HCT116 (cell line): Measurements from ENCODE around the gene TANC1. TPM values are rescaled to one million over a fixed set of nuclear protein-coding genes. Genes with fewer than 3 reads are reported as not detected.

Experiments
- ATAC-seq: fragments of 200-7000 bp; cut with Tn5 transposase; 2 replicates; pipeline ENCODE4 v1.9.1; 2020; ENCODE audit warnings: mild to moderate bottlenecking, moderate library complexity
- BruUV-seq: library from RNA; stranded (reverse); fragments of 400-500 nt; replicated peaks from 2 replicates; lab custom pipeline; 2021; lab: Mats Ljungman, UMichigan
- CTCF ChIA-PET: fragments of 300-600 bp; sonication (Branson Sonifier 250); formaldehyde crosslinking; loops from one replicate; lab custom pipeline; 2021; ENCODE audit warnings: antibody characterized with exemption; lab: Charles Lee
- POLR2A ChIA-PET: fragments of 300-600, 350-600 bp; sonication (Branson Sonifier 250); formaldehyde crosslinking; loops from one replicate; lab custom pipeline; 2021; ENCODE audit warnings: antibody characterized with exemption; lab: Charles Lee
- RAD21 ChIA-PET, 2 experiments: fragments of 300-600 bp; sonication (Branson Sonifier 250); formaldehyde crosslinking; loops; one replicate each; lab custom pipeline; 2023; ENCODE audit warnings: low total read pairs in 2 of 2; ENCODE audit not compliant: uncharacterized antibody in 2 of 2, unreplicated experiment in 2 of 2, low non-redundant PET in 1 of 2; lab: Charles Lee
- DNase-seq: peaks from one replicate; pipeline ENCODE4 v3.0.0-alpha.2; 2010; ENCODE audit warnings: low read depth, low spot score
- H2AFZ ChIP-seq: fragments of 200-600 bp; shearing (Covaris generic), sonication (generic); 2 replicates; pipeline ENCODE4 v1.6.1; 2017; ENCODE audit warnings: low read depth, mixed run types, mixed read lengths, antibody characterized with exemption, low read length; ENCODE audit not compliant: poor library complexity, severe bottlenecking
- H3K27ac ChIP-seq: 2 replicates; pipeline ENCODE4 v1.5.1; 2012; ENCODE audit warnings: low read depth, low read length
- H3K27me3 ChIP-seq: fragments of 200-600 bp; sonication (generic); 2 replicates; pipeline ENCODE4 v1.6.1; 2016; ENCODE audit warnings: mixed run types, low read length, mixed read lengths; ENCODE audit not compliant: insufficient read depth
- H3K36me3 ChIP-seq, 2 experiments: fragments of 200-500 bp in 1 of 2; fragments of 200-600 bp in 1 of 2; sonication (Bioruptor generic) in 1 of 2; sonication (generic) in 1 of 2; 2 replicates each; pipeline versions ENCODE4 v1.5.1 to v1.6.1; 2014 to 2016; ENCODE audit warnings: low read length in 2 of 2, inconsistent platforms in 1 of 2, mixed read lengths in 1 of 2, mixed run types in 1 of 2; ENCODE audit not compliant: insufficient read depth in 2 of 2, control insufficient read depth in 1 of 2
- H3K4me1 ChIP-seq, 2 experiments: fragments of 200-600 bp in 1 of 2; sonication (generic) in 1 of 2; 2 replicates each; pipeline versions ENCODE4 v1.5.1 to v1.6.1; 2012 to 2017; ENCODE audit warnings: low read length in 2 of 2, inconsistent platforms in 1 of 2, mild to moderate bottlenecking in 1 of 2, mixed read lengths in 1 of 2, mixed run types in 1 of 2, moderate library complexity in 1 of 2; ENCODE audit not compliant: insufficient read depth in 2 of 2, control insufficient read depth in 1 of 2
- H3K4me2 ChIP-seq: fragments of 200-600 bp; sonication (generic); 2 replicates; pipeline ENCODE4 v1.6.1; 2017; ENCODE audit warnings: mixed run types, low read length, mixed read lengths
- H3K4me3 ChIP-seq, 2 experiments: fragments of 200-600 bp in 1 of 2; sonication (generic) in 1 of 2; replicated peaks in 1 of 2; 2 replicates each; pipeline ENCODE4 v1.5.1; 2011 to 2016; ENCODE audit warnings: low read length in 2 of 2, control low read depth in 1 of 2, low read depth in 1 of 2, mild to moderate bottlenecking in 1 of 2, mixed read lengths in 1 of 2, mixed run types in 1 of 2
- H3K79me2 ChIP-seq: fragments of 200-600 bp; sonication (generic); 2 replicates; pipeline ENCODE4 v1.6.1; 2017; ENCODE audit warnings: mild to moderate bottlenecking, mixed run types, low read length, moderate library complexity, mixed read lengths; ENCODE audit not compliant: insufficient read depth
- H3K9ac ChIP-seq: fragments of 200-600 bp; sonication (generic); 2 replicates; pipeline ENCODE4 v1.6.1; 2016; ENCODE audit warnings: low read length, mixed read lengths
- H3K9me2 ChIP-seq: fragments of 200-600 bp; sonication (generic), shearing (Covaris generic); 2 replicates; pipeline ENCODE4 v1.6.1; 2017; ENCODE audit warnings: mixed run types, mild to moderate bottlenecking, moderate library complexity; ENCODE audit not compliant: insufficient read depth
- H3K9me3 ChIP-seq, 2 experiments: fragments of 200-500 bp in 1 of 2; fragments of 200-600 bp in 1 of 2; sonication (Bioruptor generic) in 1 of 2; sonication (generic) in 1 of 2; 2 replicates each; pipeline ENCODE4 v1.6.1; 2014 to 2017; ENCODE audit warnings: low read length in 2 of 2, mixed read lengths in 2 of 2, inconsistent platforms in 1 of 2, low read depth in 1 of 2, mild to moderate bottlenecking in 1 of 2, mixed run types in 1 of 2, moderate library complexity in 1 of 2; ENCODE audit not compliant: control insufficient read depth in 1 of 2, insufficient read depth in 1 of 2
- H4K20me1 ChIP-seq: fragments of 200-600 bp; sonication (generic), shearing (Covaris generic); 2 replicates; pipeline ENCODE4 v1.6.1; 2017; ENCODE audit warnings: mixed run types, mild to moderate bottlenecking, moderate library complexity; ENCODE audit not compliant: insufficient read depth
- CBX3 ChIP-seq: IDR thresholded peaks from 2 replicates; pipeline ENCODE4 v1.6.1; 2012; ENCODE audit warnings: low read depth
- ELF1 ChIP-seq: IDR thresholded peaks from 2 replicates; pipeline ENCODE4 v1.6.1; 2012; ENCODE audit warnings: low read depth, borderline replicate concordance
- EZH2 ChIP-seq: fragments of 200-600 bp; sonication (generic); IDR thresholded peaks from 2 replicates; pipeline ENCODE4 v1.6.1; 2017; ENCODE audit warnings: antibody characterized with exemption, mixed run types
- EZH2phosphoT487 ChIP-seq: fragments of 200-600 bp; IDR thresholded peaks from 2 replicates; pipeline ENCODE4 v1.6.1; 2018; ENCODE audit warnings: antibody characterized with exemption, borderline replicate concordance
- FOSL1 ChIP-seq: IDR thresholded peaks from 2 replicates; pipeline ENCODE4 v1.6.1; 2012; ENCODE audit warnings: low read depth
- POLR2AphosphoS5 ChIP-seq: IDR thresholded peaks from 2 replicates; pipeline ENCODE4 v1.6.1; 2011; ENCODE audit warnings: mild to moderate bottlenecking, low read depth, low read length, moderate library complexity
- RAD21 ChIP-seq: IDR thresholded peaks from 2 replicates; pipeline ENCODE4 v1.6.1; 2012; ENCODE audit warnings: low read depth, mild to moderate bottlenecking
- YY1 ChIP-seq: IDR thresholded peaks from 2 replicates; pipeline ENCODE4 v1.6.1; 2011; ENCODE audit warnings: low read length, low read depth, moderate library complexity, mild to moderate bottlenecking; ENCODE audit not compliant: insufficient replicate concordance; ENCODE audit errors: extremely low read depth
- intact Hi-C: fragments of 100-400 bp; cut with micrococcal nuclease; formaldehyde crosslinking; loops from 2 replicates; pipeline ENCODE4 v1.10.0; 2022
- total RNA-seq: library from RNA; stranded (reverse); gene quantifications from one replicate; pipeline ENCODE4 v1.2.1, GENCODE V29; 2021; ENCODE audit not compliant: unreplicated experiment
- TF ChIP-seq, protein P1 (sequence below): IDR thresholded peaks from 2 replicates; pipeline ENCODE4 v1.6.1; 2012

Gene TANC1
- total RNA-seq, 1 experiment from 2014 or later: 15.1 TPM

DNA sequence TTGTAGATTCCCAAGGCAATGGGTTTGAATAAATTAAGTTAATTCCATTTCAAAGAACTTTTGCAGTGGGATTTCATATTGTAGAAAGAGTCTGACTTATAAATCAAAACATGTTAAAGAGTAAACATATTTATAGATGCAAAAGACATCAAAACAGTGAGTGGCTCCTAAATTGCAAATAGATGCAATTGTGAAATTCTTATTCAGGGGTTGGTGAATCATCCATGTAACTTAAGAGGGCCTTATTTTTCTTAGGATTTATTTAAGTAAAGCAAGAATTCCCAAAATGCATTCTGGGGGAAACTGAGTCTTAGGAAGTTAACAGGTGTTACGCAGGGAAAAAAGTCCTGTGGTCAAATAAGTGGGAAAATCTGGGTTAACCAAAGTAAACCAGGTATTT lies 11.3 kb downstream of the TANC1 start (continued):
- TF ChIP-seq FOSL1 (no peak), RAD21 (no peak), POLR2AphosphoS5 (no peak)
- TF ChIP-seq, protein P1, sequence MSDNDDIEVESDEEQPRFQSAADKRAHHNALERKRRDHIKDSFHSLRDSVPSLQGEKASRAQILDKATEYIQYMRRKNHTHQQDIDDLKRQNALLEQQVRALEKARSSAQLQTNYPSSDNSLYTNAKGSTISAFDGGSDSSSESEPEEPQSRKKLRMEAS: no peak

DNA sequence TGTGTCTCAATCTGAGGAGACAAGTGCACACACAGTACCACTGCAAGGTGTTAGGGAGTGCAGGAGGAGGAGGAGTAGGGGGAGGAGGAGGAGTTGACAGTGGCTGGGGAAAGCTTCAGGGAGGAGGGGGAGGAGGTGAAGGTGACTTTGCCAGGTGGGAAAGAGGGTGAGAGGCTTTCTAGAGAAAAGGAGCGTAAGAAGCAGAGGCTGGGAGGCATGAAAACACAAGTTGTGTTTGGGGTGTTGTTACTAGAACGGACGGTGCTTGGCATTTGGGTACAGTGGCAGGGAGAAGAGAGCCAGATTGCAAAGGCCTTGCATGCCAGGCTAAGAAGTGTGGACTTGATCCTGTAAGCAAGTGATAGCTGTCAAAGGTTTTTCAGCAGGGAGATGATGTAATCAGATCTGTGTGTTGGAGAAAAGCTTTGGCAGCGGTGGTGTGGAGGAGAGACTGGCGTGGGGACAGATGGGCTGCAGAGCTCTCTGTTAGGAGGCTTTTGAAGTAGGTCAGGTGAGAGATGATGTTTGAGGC lies 16.2 kb downstream of the TANC1 start:
- H3K4me3 ChIP-seq: no peak overlapping the region
- H4K20me1 ChIP-seq: no peaks in the 10 kb centered on the region
- no TSS peak for BruUV-seq
- ChIA-PET POLR2A (no interaction called here), RAD21 (interaction anchor here in 1 of 2 experiments (0.7 kb wide), 1 partner anchor 525 kb away, joined by 3 read pairs; no protein-coding TSS in a partner anchor), CTCF (no interaction called here)
- no peak overlapping the region for H2AFZ ChIP-seq
- H3K27ac ChIP-seq: no peak overlapping the region
- no peaks in the 10 kb centered on the region for H3K4me1 ChIP-seq
- no peaks in the 10 kb centered on the region for H3K36me3 ChIP-seq
- H3K9me2 ChIP-seq: no peaks in the 10 kb centered on the region
- no peak overlapping the region for H3K4me2 ChIP-seq
- no peak; the same call in 1 of the 2 replicates for ATAC-seq
- no peaks in the 10 kb centered on the region for H3K9me3 ChIP-seq
- peaks cover 46% of the 10 kb centered on the region for H3K79me2 ChIP-seq
- no peak for DNase-seq
- intact Hi-C loops: no loop called here
- H3K27me3 ChIP-seq: no peaks in the 10 kb centered on the region
- no peak for TF ChIP-seq YY1
- no peak for TF ChIP-seq ELF1
- no peak for TF ChIP-seq EZH2phosphoT487
- TF ChIP-seq EZH2: no peak
- TF ChIP-seq CBX3: no peak
- H3K9ac ChIP-seq: no peak overlapping the region
